Ascending aorta (tissue), 2 donors: Measurements from ENCODE around the gene SETDB1. TPM values are rescaled to one million over a fixed set of nuclear protein-coding genes. Genes with fewer than 3 reads are reported as not detected.
"Not testable (repeated sequence)": the region's sequence is repeated elsewhere in the genome, so short reads cannot be mapped to it uniquely, and the experiment has no call there.

ENCODE experiments used
- DNase-seq, 2 donors: peaks; one replicate each; pipeline ENCODE4 v3.0.0-alpha.2; 2019; ENCODE audit warnings: low spot score in 2 of 2
- H3K27ac ChIP-seq, 2 donors: fragments of 200-600 bp; sonication (generic); one replicate each; pipeline ENCODE4 v1.5.1; 2016 to 2017; ENCODE audit warnings: mild to moderate bottlenecking in 1 of 2
- H3K27me3 ChIP-seq: fragments of 200-600 bp; sonication (generic); one replicate; pipeline ENCODE4 v1.5.1; 2017
- H3K36me3 ChIP-seq, 2 donors: fragments of 200-600 bp; sonication (generic); one replicate each; pipeline ENCODE4 v1.5.1; 2016
- H3K4me1 ChIP-seq, 2 donors: fragments of 200-600 bp; sonication (generic); one replicate each; pipeline ENCODE4 v1.5.1; 2016 to 2017; ENCODE audit warnings: mild to moderate bottlenecking in 1 of 2
- H3K4me3 ChIP-seq, 2 donors: fragments of 200-600 bp; sonication (generic); one replicate each; pipeline ENCODE4 v1.5.1; 2016 to 2017; ENCODE audit warnings: mild to moderate bottlenecking in 1 of 2
- H3K9me3 ChIP-seq, 2 donors: fragments of 200-600 bp; sonication (generic); one replicate each; pipeline ENCODE4 v1.5.1; 2016
- intact Hi-C: fragments of 100-400 bp; cut with DNase I; formaldehyde crosslinking; loops from one replicate; pipeline ENCODE4 v1.15.1; 2023
- total RNA-seq: library from RNA; depleted of rRNA; stranded (reverse); fragments of >200 nt; gene quantifications from one replicate; pipeline ENCODE4 v1.1.0, GENCODE V29; 2016
- TF ChIP-seq, protein P1 (sequence below), 3 experiments: fragments of 200-600 bp in 2 of 3; fragments of 450-650 bp in 1 of 3; sonication (generic) in 2 of 3; IDR thresholded peaks; one replicate each; pipeline ENCODE4 v1.5.1; 2016 to 2019; ENCODE audit warnings: antibody characterized with exemption in 3 of 3, mild to moderate bottlenecking in 1 of 3, moderate library complexity in 1 of 3

Gene SETDB1
- total RNA-seq, 1 donor from 2014 or later: 21.3 TPM

DNA sequence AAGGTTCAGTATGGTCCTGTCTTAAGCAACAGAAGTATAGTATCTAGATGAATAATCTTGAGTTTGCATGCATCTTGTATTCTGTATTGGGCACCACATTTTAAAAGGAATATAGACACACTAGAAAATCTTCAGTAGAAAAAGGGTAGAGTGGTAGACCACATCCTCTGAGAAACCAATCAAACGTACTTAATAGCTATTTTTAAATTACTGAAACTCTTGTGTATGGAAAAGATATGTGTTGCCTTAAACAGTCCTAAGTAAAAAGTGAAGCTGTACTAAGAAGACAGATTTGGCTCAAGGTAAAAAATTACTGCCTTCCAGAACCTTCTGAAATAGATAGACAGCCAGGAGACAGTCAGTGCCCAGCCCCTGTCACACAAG, 36.1 kb upstream of the SETDB1 start:
- Histone ChIP-seq H3K4me3 (no peak overlapping the region), H3K27me3 (no peaks in the 10 kb centered on the region), H3K9me3 (no peaks in the 10 kb centered on the region), H3K4me1 (no peaks in the 10 kb centered on the region), H3K27ac (no peak overlapping the region), H3K36me3 (no peaks in the 10 kb centered on the region)
- DNase-seq: no peak
- intact Hi-C loops: no loop called here
- TF ChIP-seq, protein P1, sequence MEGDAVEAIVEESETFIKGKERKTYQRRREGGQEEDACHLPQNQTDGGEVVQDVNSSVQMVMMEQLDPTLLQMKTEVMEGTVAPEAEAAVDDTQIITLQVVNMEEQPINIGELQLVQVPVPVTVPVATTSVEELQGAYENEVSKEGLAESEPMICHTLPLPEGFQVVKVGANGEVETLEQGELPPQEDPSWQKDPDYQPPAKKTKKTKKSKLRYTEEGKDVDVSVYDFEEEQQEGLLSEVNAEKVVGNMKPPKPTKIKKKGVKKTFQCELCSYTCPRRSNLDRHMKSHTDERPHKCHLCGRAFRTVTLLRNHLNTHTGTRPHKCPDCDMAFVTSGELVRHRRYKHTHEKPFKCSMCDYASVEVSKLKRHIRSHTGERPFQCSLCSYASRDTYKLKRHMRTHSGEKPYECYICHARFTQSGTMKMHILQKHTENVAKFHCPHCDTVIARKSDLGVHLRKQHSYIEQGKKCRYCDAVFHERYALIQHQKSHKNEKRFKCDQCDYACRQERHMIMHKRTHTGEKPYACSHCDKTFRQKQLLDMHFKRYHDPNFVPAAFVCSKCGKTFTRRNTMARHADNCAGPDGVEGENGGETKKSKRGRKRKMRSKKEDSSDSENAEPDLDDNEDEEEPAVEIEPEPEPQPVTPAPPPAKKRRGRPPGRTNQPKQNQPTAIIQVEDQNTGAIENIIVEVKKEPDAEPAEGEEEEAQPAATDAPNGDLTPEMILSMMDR (IDR thresholded peaks at IDR 0.05): no peak

DNA sequence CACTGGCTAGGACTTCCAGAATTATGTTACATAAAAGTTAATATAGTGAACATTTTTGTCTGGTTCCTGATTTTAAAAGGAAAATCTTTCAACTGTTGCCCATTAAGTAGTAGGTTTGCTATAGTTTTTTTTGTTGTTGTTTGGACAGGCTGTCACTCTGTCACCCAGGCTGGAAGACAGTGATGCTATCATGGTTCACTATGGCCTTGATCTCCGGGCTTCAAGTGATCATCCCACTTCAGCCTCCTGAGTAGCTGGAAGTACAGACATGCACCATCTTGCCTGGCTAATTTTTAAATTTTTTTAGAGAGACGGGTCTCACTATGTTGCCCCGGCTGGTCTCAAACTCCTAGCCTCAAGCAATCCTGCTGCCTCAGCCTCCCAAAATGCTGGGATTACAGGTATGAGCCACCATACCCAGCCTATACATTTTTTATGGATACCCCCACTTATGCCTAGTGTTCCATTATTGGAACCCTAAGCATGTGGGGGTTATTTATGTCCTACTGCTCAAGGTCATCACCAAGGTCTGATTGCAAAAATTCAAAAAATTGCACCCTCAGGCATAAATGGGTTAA, 32.7 kb upstream of the SETDB1 start:
- no peaks in the 10 kb centered on the region for H3K27me3 ChIP-seq
- intact Hi-C loops: no loop called here
- no peaks in the 10 kb centered on the region for H3K4me1 ChIP-seq
- H3K4me3 ChIP-seq: no peak overlapping the region
- no peaks in the 10 kb centered on the region for H3K36me3 ChIP-seq
- no peak for DNase-seq
- TF ChIP-seq, protein P1 (IDR thresholded peaks at IDR 0.05): no peak
- no peak overlapping the region for H3K27ac ChIP-seq
- H3K9me3 ChIP-seq: no peaks in the 10 kb centered on the region

DNA sequence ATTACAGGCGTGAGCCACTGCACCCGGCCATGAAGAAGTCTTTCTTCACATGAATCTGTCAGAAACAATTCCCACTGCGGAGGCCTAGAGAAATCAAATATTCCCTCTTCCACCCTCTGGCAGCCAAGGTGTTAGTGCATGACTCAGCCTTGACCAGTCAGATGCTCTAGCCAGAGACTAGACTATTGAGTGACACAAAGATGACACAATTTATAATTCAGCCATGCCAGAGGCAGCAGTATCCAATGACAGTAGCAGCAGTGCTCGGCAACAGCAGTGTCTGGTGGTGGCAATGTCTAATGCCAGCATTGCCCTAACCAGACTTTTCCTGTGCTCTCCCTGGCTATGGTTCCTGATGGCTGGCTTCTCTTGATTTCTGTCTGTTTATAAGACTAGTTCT, 30.5 kb upstream of the SETDB1 start:
- Histone ChIP-seq H3K27me3 (no peaks in the 10 kb centered on the region), H3K4me3 (no peak overlapping the region), H3K36me3 (no peaks in the 10 kb centered on the region), H3K9me3 (no peaks in the 10 kb centered on the region), H3K27ac (no peak overlapping the region), H3K4me1 (no peaks in the 10 kb centered on the region)
- DNase-seq: no peak
- intact Hi-C loops: no loop called here
- TF ChIP-seq, protein P1 (IDR thresholded peaks at IDR 0.05): no peak

DNA sequence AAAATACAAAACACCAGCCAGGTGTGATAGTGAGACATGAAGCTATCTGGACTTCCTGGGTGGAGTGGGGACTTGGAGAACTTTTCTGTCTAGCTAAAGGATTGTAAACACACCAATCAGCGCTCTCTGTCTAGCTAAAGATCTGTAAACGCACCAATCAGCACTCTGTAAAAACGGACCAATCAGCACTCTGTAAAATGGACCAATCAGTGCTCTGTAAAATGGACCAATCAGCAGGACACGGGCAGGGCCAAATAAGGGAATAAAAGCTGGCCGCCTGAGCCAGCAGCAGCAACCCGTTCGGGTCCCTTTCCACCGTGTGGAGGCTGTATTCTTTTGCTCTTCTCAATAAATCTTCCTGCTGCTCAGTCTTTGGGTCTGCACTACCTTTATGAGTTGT, 26.4 kb upstream of the SETDB1 start:
- H3K27ac ChIP-seq, intact Hi-C loops, H3K9me3 ChIP-seq, H3K27me3 ChIP-seq, DNase-seq, H3K36me3 ChIP-seq, H3K4me1 ChIP-seq, H3K4me3 ChIP-seq: not testable (repeated sequence)

DNA sequence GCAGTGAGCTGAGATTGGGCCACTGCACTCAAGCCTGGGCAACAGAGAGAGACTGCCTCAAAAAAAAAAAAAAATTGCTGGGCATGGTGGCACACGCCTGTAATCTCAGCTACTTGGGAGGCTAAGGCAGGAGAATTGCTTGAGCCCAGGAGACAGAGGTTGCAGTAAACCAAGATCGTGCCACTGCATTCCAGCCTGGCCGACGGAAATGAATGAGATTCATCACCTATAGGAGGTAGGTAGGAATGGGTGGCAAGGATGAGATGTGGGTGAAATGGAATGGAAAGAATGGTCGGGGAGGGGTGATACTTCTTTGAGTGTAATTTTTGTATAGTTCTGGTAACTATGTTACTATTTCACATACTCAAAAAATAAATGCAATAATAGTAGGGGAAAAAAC, 23.8 kb upstream of the SETDB1 start:
- no peaks in the 10 kb centered on the region for H3K4me1 ChIP-seq
- H3K4me3 ChIP-seq: no peak overlapping the region
- intact Hi-C loops: no loop called here
- DNase-seq: no peak
- no peaks in the 10 kb centered on the region for H3K36me3 ChIP-seq
- TF ChIP-seq, protein P1 (IDR thresholded peaks at IDR 0.05): no peak
- no peaks in the 10 kb centered on the region for H3K9me3 ChIP-seq
- no peaks in the 10 kb centered on the region for H3K27me3 ChIP-seq
- no peak overlapping the region for H3K27ac ChIP-seq

DNA sequence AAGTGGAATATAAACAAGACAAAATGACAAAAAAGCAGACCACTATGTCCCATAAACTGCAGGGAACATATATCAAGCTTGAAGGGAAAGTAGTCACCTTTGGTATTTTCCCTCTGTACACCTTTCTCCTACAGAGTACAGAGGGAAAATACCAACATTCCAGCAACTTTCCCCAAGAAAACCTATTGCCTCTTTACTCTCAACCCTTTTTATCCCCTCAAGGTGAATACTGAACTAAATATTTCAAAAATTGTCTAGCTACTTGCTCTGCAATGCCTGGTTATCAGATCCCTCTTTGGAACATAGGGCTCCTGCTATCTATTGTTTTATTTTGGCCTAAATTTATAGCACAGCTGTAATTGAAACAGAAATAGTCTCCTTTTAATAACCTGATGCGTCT, 23.4 kb upstream of the SETDB1 start:
- TF ChIP-seq, protein P1 (IDR thresholded peaks at IDR 0.05): no peak
- no peak for DNase-seq
- Histone ChIP-seq H3K4me3 (no peak overlapping the region), H3K27me3 (no peaks in the 10 kb centered on the region), H3K36me3 (no peaks in the 10 kb centered on the region), H3K9me3 (no peaks in the 10 kb centered on the region), H3K27ac (no peak overlapping the region), H3K4me1 (no peaks in the 10 kb centered on the region)
- intact Hi-C loops: no loop called here
